Tibial artery (tissue), 4 donors: Measurements from ENCODE around the gene MTREX.

Experiments
- DNase-seq, 2 donors: peaks; one replicate each; pipeline ENCODE4 v3.0.0-alpha.2; 2019
- H3K27ac ChIP-seq, 2 donors: fragments of 200-600 bp; sonication (generic) in 1 of 2; 1 replicate in 1 of 2; 2 replicates in 1 of 2; pipeline ENCODE4 v1.5.1; 2018 to 2019; ENCODE audit warnings: mild to moderate bottlenecking in 1 of 2
- H3K27me3 ChIP-seq, 2 donors: fragments of 200-600 bp; sonication (generic) in 1 of 2; one replicate each; pipeline versions ENCODE4 v1.5.1 to v1.6.0; 2016 to 2019
- H3K36me3 ChIP-seq, 3 donors: fragments of 200-600 bp; sonication (generic) in 2 of 3; one replicate each; pipeline ENCODE4 v1.5.1; 2016 to 2019; ENCODE audit warnings: mild to moderate bottlenecking in 2 of 3
- H3K4me1 ChIP-seq, 4 donors: fragments of 200-600 bp; sonication (generic) in 2 of 4; 1 replicate in 3 of 4; 2 replicates in 1 of 4; pipeline ENCODE4 v1.5.1; 2016 to 2019
- H3K4me3 ChIP-seq, 2 donors: fragments of 200-600 bp; sonication (generic) in 1 of 2; 1 replicate in 1 of 2; 2 replicates in 1 of 2; pipeline ENCODE4 v1.5.1; 2018 to 2019; ENCODE audit warnings: mild to moderate bottlenecking in 2 of 2
- H3K9me3 ChIP-seq, 3 donors: fragments of 200-600 bp; sonication (generic) in 1 of 3; one replicate each; pipeline ENCODE4 v1.5.1; 2016 to 2019
- intact Hi-C: fragments of 100-400 bp; cut with DNase I; formaldehyde crosslinking; loops from one replicate; pipeline ENCODE4 v1.15.0; 2023; ENCODE audit warnings: low total_unique reads
- TF ChIP-seq, protein P1 (sequence below), 2 experiments: fragments of 200-600 bp in 1 of 2; fragments of 450-650 bp in 1 of 2; IDR thresholded peaks; one replicate each; pipeline ENCODE4 v1.5.1; 2017 to 2019; ENCODE audit warnings: antibody characterized with exemption in 2 of 2, mild to moderate bottlenecking in 1 of 2, moderate library complexity in 1 of 2

Gene MTREX

DNA sequence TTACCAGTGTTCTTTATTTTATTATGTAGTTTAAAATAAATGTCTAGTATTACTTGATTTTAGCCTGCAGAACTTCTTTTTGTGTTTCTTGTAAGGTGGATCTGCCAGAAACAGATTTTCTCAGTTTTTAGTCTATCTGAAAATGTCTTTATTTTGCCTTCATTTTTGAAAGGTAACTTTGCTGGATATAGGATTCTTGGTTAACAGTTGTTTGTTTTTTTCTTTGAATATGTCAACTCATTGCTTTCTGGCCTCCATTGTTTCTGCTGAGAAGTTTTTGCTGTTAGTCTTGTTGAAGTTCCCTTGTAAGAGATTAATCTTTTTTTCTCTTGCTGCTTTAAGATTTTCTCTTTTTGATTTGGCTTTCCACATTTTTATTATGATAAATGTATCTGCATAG, 75.5 kb downstream of the MTREX start:
- Histone ChIP-seq H3K9me3 (peaks cover 0 to 18% (median 3%) of the 10 kb centered on the region in 3 donors), H3K4me1 (peaks cover 0 to 3% (median 0%) of the 10 kb centered on the region in 4 donors), H3K27ac (no peak overlapping the region), H3K27me3 (no peaks in the 10 kb centered on the region), H3K36me3 (peaks cover 31 to 45% (median 34%) of the 10 kb centered on the region in 3 donors), H3K4me3 (no peak overlapping the region)
- DNase-seq, result no peak
- TF ChIP-seq, protein P1, sequence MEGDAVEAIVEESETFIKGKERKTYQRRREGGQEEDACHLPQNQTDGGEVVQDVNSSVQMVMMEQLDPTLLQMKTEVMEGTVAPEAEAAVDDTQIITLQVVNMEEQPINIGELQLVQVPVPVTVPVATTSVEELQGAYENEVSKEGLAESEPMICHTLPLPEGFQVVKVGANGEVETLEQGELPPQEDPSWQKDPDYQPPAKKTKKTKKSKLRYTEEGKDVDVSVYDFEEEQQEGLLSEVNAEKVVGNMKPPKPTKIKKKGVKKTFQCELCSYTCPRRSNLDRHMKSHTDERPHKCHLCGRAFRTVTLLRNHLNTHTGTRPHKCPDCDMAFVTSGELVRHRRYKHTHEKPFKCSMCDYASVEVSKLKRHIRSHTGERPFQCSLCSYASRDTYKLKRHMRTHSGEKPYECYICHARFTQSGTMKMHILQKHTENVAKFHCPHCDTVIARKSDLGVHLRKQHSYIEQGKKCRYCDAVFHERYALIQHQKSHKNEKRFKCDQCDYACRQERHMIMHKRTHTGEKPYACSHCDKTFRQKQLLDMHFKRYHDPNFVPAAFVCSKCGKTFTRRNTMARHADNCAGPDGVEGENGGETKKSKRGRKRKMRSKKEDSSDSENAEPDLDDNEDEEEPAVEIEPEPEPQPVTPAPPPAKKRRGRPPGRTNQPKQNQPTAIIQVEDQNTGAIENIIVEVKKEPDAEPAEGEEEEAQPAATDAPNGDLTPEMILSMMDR (IDR thresholded peaks at IDR 0.05), result no peak
- intact Hi-C loops, result no loop called here

DNA sequence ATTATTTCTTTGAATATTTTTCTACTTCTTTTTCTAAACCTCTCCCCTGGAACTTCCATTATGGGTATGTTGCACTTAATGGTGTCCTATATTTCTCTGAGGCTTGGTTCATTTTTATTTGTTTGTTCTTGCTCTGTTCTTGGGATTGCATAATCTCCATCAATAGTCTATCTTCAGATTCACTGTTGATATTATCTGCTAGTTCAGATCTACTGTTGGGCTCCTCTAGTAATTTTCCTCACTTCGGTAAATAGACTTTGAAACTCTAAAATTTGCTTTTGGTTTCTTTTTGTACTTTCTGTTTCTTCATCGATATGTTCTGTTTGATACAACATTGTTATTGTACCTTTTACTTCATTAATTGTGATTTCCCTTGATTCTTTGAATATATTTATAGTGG, 76.3 kb downstream of the MTREX start:
- no peak for DNase-seq
- intact Hi-C loops, result no loop called here
- Histone ChIP-seq H3K4me3 (no peak overlapping the region), H3K27ac (no peak overlapping the region), H3K4me1 (peaks cover 0 to 3% (median 0%) of the 10 kb centered on the region in 4 donors), H3K36me3 (peaks cover 29 to 49% (median 36%) of the 10 kb centered on the region in 3 donors), H3K9me3 (peaks cover 0 to 18% (median 3%) of the 10 kb centered on the region in 3 donors), H3K27me3 (no peaks in the 10 kb centered on the region)
- TF ChIP-seq, protein P1 (IDR thresholded peaks at IDR 0.05), result no peak

DNA sequence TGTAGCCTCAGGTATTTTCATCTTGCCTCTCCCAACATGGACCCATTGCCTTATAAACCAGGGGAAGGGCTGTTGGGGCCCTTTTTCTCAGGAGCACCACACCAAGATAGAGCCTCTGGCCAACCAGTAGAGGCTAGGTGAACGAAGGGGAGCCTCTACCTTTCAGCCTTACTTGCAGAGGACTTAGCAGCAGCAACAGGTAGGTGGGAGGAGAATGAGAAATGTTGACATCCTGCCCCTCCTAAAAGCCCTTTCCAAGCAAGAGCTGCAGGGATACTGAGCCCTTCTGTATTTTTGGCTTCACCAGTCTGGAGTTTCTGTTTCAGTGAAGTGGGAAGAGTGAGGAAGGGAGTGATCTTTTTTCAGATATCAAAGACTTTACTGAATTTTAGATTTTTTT, 77.4 kb downstream of the MTREX start:
- intact Hi-C loops, result no loop called here
- Histone ChIP-seq H3K4me3 (no peak overlapping the region), H3K36me3 (peaks cover 28 to 42% (median 37%) of the 10 kb centered on the region in 3 donors), H3K27me3 (no peaks in the 10 kb centered on the region), H3K9me3 (peaks cover 0 to 18% (median 3%) of the 10 kb centered on the region in 3 donors), H3K27ac (no peak overlapping the region), H3K4me1 (peaks cover 0 to 3% (median 0%) of the 10 kb centered on the region in 4 donors)
- no peak for DNase-seq
- TF ChIP-seq, protein P1 (IDR thresholded peaks at IDR 0.05), result no peak

DNA sequence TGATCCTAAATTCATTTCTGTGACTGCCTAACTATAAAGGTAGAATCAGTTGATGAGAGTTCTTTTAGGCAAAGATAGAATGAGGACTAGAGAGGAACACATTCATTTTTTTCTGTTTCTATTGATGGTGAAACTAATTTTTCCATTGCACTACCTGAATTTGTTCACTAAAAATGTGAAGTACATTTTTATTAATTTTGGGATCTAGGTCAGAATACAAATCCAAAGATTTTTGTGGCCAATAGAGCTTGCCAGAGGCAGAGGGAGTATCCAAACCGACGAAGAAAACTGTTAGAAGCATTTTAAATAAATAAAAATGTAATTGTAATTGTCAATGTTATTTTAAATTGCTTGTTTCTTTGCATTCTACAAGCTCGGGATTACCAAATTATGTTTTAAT, 78.1 kb downstream of the MTREX start:
- intact Hi-C loops, result no loop called here
- DNase-seq, result no peak

DNA sequence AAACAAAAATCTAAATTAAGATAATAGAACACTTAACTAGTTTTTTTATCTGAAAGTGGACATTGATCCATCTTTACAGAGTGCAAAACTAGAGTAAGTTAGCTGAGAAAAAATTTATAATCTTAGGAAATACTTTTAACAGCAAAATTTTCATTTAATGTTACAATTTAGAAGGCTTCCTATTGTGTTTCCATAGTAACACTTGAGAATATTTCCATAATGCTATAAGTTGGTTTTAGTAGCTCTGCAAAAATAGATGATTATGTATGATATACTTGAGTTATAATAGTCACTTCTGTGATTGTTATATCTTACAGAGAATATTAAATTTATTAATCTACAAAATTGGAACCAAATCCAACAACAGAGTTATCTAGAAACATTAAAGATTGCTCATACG, 78.6 kb downstream of the MTREX start:
- Histone ChIP-seq H3K4me1 (peaks cover 0 to 3% (median 0%) of the 10 kb centered on the region in 4 donors), H3K27me3 (no peaks in the 10 kb centered on the region), H3K9me3 (peaks cover 0 to 18% (median 3%) of the 10 kb centered on the region in 3 donors), H3K36me3 (peaks cover 30 to 41% (median 37%) of the 10 kb centered on the region in 3 donors), H3K27ac (no peak overlapping the region), H3K4me3 (no peak overlapping the region)
- TF ChIP-seq, protein P1 (IDR thresholded peaks at IDR 0.05), result no peak
- intact Hi-C loops, result no loop called here
- no peak for DNase-seq

More for the DNA sequence above, 78.1 kb downstream of the MTREX start:
- Histone ChIP-seq H3K9me3 (peaks cover 0 to 18% (median 3%) of the 10 kb centered on the region in 3 donors), H3K4me3 (no peak overlapping the region), H3K4me1 (peaks cover 0 to 3% (median 0%) of the 10 kb centered on the region in 4 donors), H3K36me3 (peaks cover 30 to 41% (median 37%) of the 10 kb centered on the region in 3 donors), H3K27me3 (no peaks in the 10 kb centered on the region), H3K27ac (no peak overlapping the region)
- TF ChIP-seq, protein P1 (IDR thresholded peaks at IDR 0.05), result no peak

DNA sequence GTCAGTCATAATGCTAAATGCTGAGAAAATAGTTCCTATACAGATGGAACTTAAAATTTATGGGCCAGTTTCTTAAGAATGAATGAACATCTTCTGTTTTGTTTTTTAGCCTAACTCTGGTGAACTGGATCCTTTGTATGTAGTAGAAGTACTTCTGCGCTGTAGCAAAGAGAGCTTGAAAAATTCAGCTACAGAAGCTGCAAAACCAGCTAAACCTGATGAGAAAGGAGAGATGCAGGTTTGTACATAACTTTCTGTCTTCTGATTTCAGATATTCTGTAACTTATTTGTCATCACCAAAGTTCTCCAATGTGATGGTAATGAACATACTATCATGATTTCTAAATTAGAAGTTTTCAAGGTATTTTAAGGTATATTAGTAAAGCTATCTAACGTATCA, 80.1 kb downstream of the MTREX start:
- peaks cover 36 to 47% (median 39%) of the 10 kb centered on the region in 3 donors for H3K36me3 ChIP-seq
- no peak for DNase-seq
- intact Hi-C loops, result no loop called here

More for the DNA sequence above, 80.1 kb downstream of the MTREX start:
- Histone ChIP-seq H3K4me3 (no peak overlapping the region), H3K9me3 (peaks cover 0 to 22% (median under 1%) of the 10 kb centered on the region in 3 donors), H3K27ac (no peak overlapping the region), H3K27me3 (no peaks in the 10 kb centered on the region), H3K4me1 (no peaks in the 10 kb centered on the region)
- TF ChIP-seq, protein P1 (IDR thresholded peaks at IDR 0.05), result no peak
